Muscle of arm (tissue), 12 donors: ENCODE measurements around the gene FCGR1A. TPM values are rescaled to one million over a fixed set of nuclear protein-coding genes. Genes with fewer than 3 reads are reported as not detected.
"Not testable (repeated sequence)": the region's sequence is repeated elsewhere in the genome, so short reads cannot be mapped to it uniquely, and the experiment has no call there.

ENCODE experiments used
- DNase-seq: peaks from one replicate; pipeline ENCODE4 v3.0.0-alpha.2; 2013
- polyA plus RNA-seq, 12 donors: library from polyadenylated mRNA; unstranded; fragments of 120-200 nt; gene quantifications; one replicate each; pipeline ENCODE4 v1.2.1, GENCODE V29; 2013; ENCODE audit not compliant: insufficient read length in 12 of 12

The FCGR1A gene
- polyA plus RNA-seq, 12 donors: 1.3 to 4.8 (median 2.0) TPM; not detected in 2

DNA sequence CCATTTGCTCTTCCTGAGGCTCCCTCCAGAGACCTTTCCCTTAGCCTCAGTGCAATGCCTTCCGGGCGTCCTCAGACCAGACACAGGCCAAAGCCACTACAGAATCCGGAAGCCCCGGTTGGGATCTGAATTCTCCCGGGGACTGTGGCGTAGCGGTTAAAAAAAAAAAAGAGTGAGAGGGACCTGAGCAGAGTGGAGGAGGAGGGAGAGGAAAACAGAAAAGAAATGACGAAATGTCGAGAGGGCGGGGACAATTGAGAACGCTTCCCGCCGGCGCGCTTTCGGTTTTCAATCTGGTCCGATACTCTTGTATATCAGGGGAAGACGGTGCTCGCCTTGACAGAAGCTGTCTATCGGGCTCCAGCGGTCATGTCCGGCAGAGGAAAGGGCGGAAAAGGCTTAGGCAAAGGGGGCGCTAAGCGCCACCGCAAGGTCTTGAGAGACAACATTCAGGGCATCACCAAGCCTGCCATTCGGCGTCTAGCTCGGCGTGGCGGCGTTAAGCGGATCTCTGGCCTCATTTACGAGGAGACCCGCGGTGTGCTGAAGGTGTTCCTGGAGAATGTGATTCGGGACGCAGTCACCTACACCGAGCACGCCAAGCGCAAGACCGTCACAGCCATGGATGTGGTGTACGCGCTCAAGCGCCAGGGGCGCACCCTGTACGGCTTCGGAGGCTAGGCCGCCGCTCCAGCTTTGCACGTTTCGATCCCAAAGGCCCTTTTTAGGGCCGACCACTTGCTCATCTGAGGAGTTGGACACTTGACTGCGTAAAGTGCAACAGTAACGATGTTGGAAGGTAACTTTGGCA, 50.0 kb downstream of the FCGR1A start:
- not testable (repeated sequence) for DNase-seq

DNA sequence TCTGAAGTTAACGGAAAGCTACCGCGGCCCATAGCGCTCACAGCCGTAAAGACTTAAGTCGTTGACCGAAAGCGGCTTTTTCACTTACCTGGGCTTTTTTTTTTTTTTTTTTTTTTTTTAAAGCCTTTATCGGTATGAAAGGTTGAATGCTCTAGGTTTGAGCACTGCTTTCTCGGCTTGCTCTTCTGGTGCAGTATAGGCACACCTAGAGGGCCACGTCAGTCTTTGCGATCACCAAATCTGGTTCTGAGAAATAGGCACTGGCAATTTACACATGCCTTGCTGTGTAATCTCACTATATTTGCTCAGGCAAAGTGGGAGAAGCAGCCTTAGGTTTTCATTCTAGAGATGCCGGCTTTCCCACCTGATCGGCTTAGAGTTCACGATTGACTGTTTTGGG, 50.6 kb downstream of the FCGR1A start:
- not testable (repeated sequence) for DNase-seq

DNA sequence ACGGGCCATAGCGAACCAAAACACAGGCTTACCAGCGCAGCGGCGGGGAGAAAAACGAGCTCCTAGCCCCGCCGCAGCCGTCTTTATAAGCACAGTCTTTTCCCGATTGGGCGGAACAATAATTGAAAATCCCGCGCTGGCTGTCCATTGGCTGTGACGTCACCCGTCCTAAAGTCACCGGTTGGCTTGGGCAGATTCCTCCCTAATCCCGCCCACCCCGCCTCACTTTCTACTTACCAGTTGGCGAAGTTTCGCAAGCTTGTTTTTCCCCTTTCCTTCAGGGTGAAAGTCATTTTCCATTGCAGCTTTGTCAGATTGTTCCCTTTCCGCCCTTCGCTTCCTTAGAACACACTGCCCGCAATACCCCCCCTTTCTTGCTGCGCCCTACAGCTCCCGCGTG, 58.7 kb downstream of the FCGR1A start:
- not testable (repeated sequence) for DNase-seq

Other genes starting within 250 kb of the FCGR1A start
- gene PPIAL4C, start 198.8 kb upstream of the FCGR1A start, polyA plus RNA-seq: 10 to 100 TPM in 1 of 12 donors, not detected in 11; 36.3 TPM
- 10 to 100 TPM in 9 of 12 donors, 1 to 10 TPM in 2, not detected in 1; 9.5 to 20.1 (median 12.3) TPM for gene BOLA1, start 116.9 kb downstream of the FCGR1A start, polyA plus RNA-seq
- 1 to 10 TPM in 11 of 12 donors, not detected in 1; 2.2 to 5.4 (median 3.9) TPM for gene SV2A, start 135.2 kb downstream of the FCGR1A start, polyA plus RNA-seq
- 10 to 100 TPM in 11 of 12 donors, not detected in 1; 36.0 to 64.6 (median 45.2) TPM for gene SF3B4, start 145.1 kb downstream of the FCGR1A start, polyA plus RNA-seq
- gene MTMR11, start 154.2 kb downstream of the FCGR1A start, polyA plus RNA-seq: 10 to 100 TPM in 11 of 12 donors, not detected in 1; 14.3 to 42.8 (median 21.7) TPM
- 10 to 100 TPM in 11 of 12 donors, not detected in 1; 13.3 to 17.4 (median 15.4) TPM for gene OTUD7B, start 228.0 kb downstream of the FCGR1A start, polyA plus RNA-seq